ENCODE results near the gene STAG2. TPM values are rescaled to one million over a fixed set of nuclear protein-coding genes. Genes with fewer than 3 reads are reported as not detected.
A peak's percentile ranks its signal among the peaks of the same experiment; 100 is the strongest.

STAG2 gene
- polyA plus RNA-seq, 3 donors from 2014 or later = 40.2 to 62.1 (median 52.5) TPM

GRCh38 chrX:123962006-123962467, 531 bp downstream of the STAG2 start:
- peaks cover 44 to 57% of the 10 kb centered on the region in 2 donors for H3K4me1 Mint-ChIP-seq
- H3K4me3 Mint-ChIP-seq = peak overlapping the region; percentile 93 to 99 (median 98)
- peak in 2 of 3 donors; percentile 18 to 25 for DNase-seq
- H3K36me3 Mint-ChIP-seq = peaks cover 0 to 8% (median 0%) of the 10 kb centered on the region in 3 donors
- peaks cover 0 to 3% (median 0%) of the 10 kb centered on the region in 6 donors for H3K9me3 Mint-ChIP-seq
- peak overlapping the region; percentile 95 to 100 (median 99) for H3K27ac Mint-ChIP-seq
- H3K27me3 Mint-ChIP-seq (ENCODE audit: low read depth in 3 of 3) = peaks cover 29 to 35% (median 33%) of the 10 kb centered on the region in 3 donors

GRCh38 chrX:123962794-123963373, 1.4 kb downstream of the STAG2 start:
- H3K9me3 Mint-ChIP-seq = peaks cover 0 to 3% (median 0%) of the 10 kb centered on the region in 6 donors
- peaks cover 0 to 8% (median 0%) of the 10 kb centered on the region in 3 donors for H3K36me3 Mint-ChIP-seq
- H3K4me3 Mint-ChIP-seq = peak overlapping the region; percentile 93 to 99 (median 98)
- H3K4me1 Mint-ChIP-seq = peaks cover 45 to 63% of the 10 kb centered on the region in 2 donors
- peak overlapping the region; percentile 95 to 100 (median 99) for H3K27ac Mint-ChIP-seq
- peak; percentile 86 to 90 (median 89) for DNase-seq
- H3K27me3 Mint-ChIP-seq (ENCODE audit: low read depth in 3 of 3) = peaks cover 29 to 35% (median 33%) of the 10 kb centered on the region in 3 donors

GRCh38 chrX:123964156-123964834, 2.8 kb downstream of the STAG2 start:
- Mint-ChIP-seq H3K4me1 (peaks cover 55 to 69% of the 10 kb centered on the region in 2 donors), H3K4me3 (peak overlapping the region; percentile 93 to 99 (median 98)), H3K27me3 (ENCODE audit: low read depth in 3 of 3) (peaks cover 27 to 35% (median 33%) of the 10 kb centered on the region in 3 donors), H3K36me3 (peaks cover 0 to 8% (median 0%) of the 10 kb centered on the region in 3 donors), H3K27ac (peak overlapping the region; percentile 95 to 100 (median 99)), H3K9me3 (peaks cover 0 to 3% (median 0%) of the 10 kb centered on the region in 6 donors)
- no peak for DNase-seq

GRCh38 chrX:123965712-123966111, 4.2 kb downstream of the STAG2 start:
- peaks cover 18 to 28% (median 21%) of the 10 kb centered on the region in 3 donors for H3K27me3 Mint-ChIP-seq (ENCODE audit: low read depth in 3 of 3)
- DNase-seq = no peak
- peaks cover 0 to under 1% (median 0%) of the 10 kb centered on the region in 6 donors for H3K9me3 Mint-ChIP-seq
- peaks cover 65 to 79% of the 10 kb centered on the region in 2 donors for H3K4me1 Mint-ChIP-seq
- H3K4me3 Mint-ChIP-seq = peak overlapping the region in 1 of 5 donors; percentile 5
- H3K27ac Mint-ChIP-seq = peak overlapping the region in 4 of 6 donors; percentile 21 to 72 (median 60)
- peaks cover 0 to 4% (median 0%) of the 10 kb centered on the region in 3 donors for H3K36me3 Mint-ChIP-seq

- Mint-ChIP-seq H3K4me3 (no peak overlapping the region), H3K9me3 (no peaks in the 10 kb centered on the region), H3K4me1 (peaks cover 72 to 93% of the 10 kb centered on the region in 2 donors), H3K27ac (no peak overlapping the region), H3K36me3 (peaks cover 0 to 4% (median 0%) of the 10 kb centered on the region in 3 donors), H3K27me3 (ENCODE audit: low read depth in 3 of 3) (peaks cover 5 to 12% (median 10%) of the 10 kb centered on the region in 3 donors)
- no peak for DNase-seq
Observed at GRCh38 chrX:123967497-123967896, 6.0 kb downstream of the STAG2 start.

- no peak for DNase-seq
- peaks cover 63 to 82% of the 10 kb centered on the region in 2 donors for H3K4me1 Mint-ChIP-seq
- H3K9me3 Mint-ChIP-seq = no peaks in the 10 kb centered on the region
- H3K36me3 Mint-ChIP-seq = no peaks in the 10 kb centered on the region
- peaks cover 0 to 4% (median 3%) of the 10 kb centered on the region in 3 donors for H3K27me3 Mint-ChIP-seq (ENCODE audit: low read depth in 3 of 3)
- no peak overlapping the region for H3K4me3 Mint-ChIP-seq
- H3K27ac Mint-ChIP-seq = peak overlapping the region in 2 of 6 donors; percentile 8 to 16
Observed at GRCh38 chrX:123968383-123969050, 7.0 kb downstream of the STAG2 start.

GRCh38 chrX:123971982-123972381, 10.5 kb downstream of the STAG2 start:
- peak; percentile 15 to 22 (median 20) for DNase-seq
- Mint-ChIP-seq H3K27me3 (ENCODE audit: low read depth in 3 of 3) (peaks cover 0 to 4% (median 0%) of the 10 kb centered on the region in 3 donors), H3K4me1 (peaks cover 43 to 62% of the 10 kb centered on the region in 2 donors), H3K9me3 (no peaks in the 10 kb centered on the region), H3K36me3 (no peaks in the 10 kb centered on the region), H3K27ac (peak overlapping the region; percentile 16 to 79 (median 60)), H3K4me3 (peak overlapping the region in 2 of 5 donors; percentile 9 to 15)

- peaks cover 0 to 4% (median 0%) of the 10 kb centered on the region in 3 donors for H3K27me3 Mint-ChIP-seq (ENCODE audit: low read depth in 3 of 3)
- DNase-seq = no peak
- no peaks in the 10 kb centered on the region for H3K36me3 Mint-ChIP-seq
- no peak overlapping the region for H3K4me3 Mint-ChIP-seq
- H3K9me3 Mint-ChIP-seq = no peaks in the 10 kb centered on the region
- peaks cover 39 to 59% of the 10 kb centered on the region in 2 donors for H3K4me1 Mint-ChIP-seq
- peak overlapping the region in 3 of 6 donors; percentile 7 to 30 (median 10) for H3K27ac Mint-ChIP-seq
Observed at GRCh38 chrX:123973921-123974320, 12.4 kb downstream of the STAG2 start.

GRCh38 chrX:123975180-123975579, 13.7 kb downstream of the STAG2 start:
- peaks cover 0 to 4% (median 0%) of the 10 kb centered on the region in 3 donors for H3K27me3 Mint-ChIP-seq (ENCODE audit: low read depth in 3 of 3)
- no peak for DNase-seq
- H3K36me3 Mint-ChIP-seq = no peaks in the 10 kb centered on the region
- no peak overlapping the region for H3K4me3 Mint-ChIP-seq
- H3K4me1 Mint-ChIP-seq = peaks cover 40 to 60% of the 10 kb centered on the region in 2 donors
- no peaks in the 10 kb centered on the region for H3K9me3 Mint-ChIP-seq
- no peak overlapping the region for H3K27ac Mint-ChIP-seq

- Mint-ChIP-seq H3K4me1 (peaks cover 39 to 60% of the 10 kb centered on the region in 2 donors), H3K36me3 (no peaks in the 10 kb centered on the region), H3K9me3 (no peaks in the 10 kb centered on the region), H3K27ac (peak overlapping the region; percentile 0 to 59 (median 22)), H3K4me3 (peak overlapping the region in 3 of 5 donors; percentile 1 to 46 (median 18)), H3K27me3 (ENCODE audit: low read depth in 3 of 3) (peaks cover 0 to 3% (median 0%) of the 10 kb centered on the region in 3 donors)
- DNase-seq = peak; percentile 16 to 32 (median 22)
Observed at GRCh38 chrX:123976706-123977316, 15.3 kb downstream of the STAG2 start.

GRCh38 chrX:123983240-123983639, 21.7 kb downstream of the STAG2 start:
- Mint-ChIP-seq H3K4me1 (peaks cover 49 to 75% of the 10 kb centered on the region in 2 donors), H3K4me3 (peak overlapping the region in 3 of 5 donors; percentile 7 to 74 (median 35)), H3K27me3 (ENCODE audit: low read depth in 3 of 3) (peaks cover 0 to 2% (median 0%) of the 10 kb centered on the region in 3 donors), H3K27ac (peak overlapping the region in 3 of 6 donors; percentile 28 to 81 (median 77)), H3K9me3 (no peaks in the 10 kb centered on the region), H3K36me3 (no peaks in the 10 kb centered on the region)
- DNase-seq = no peak

GRCh38 chrX:123986377-123986776, 24.9 kb downstream of the STAG2 start:
- Mint-ChIP-seq H3K36me3 (no peaks in the 10 kb centered on the region), H3K27me3 (ENCODE audit: low read depth in 3 of 3) (peaks cover 0 to 2% (median 0%) of the 10 kb centered on the region in 3 donors), H3K9me3 (no peaks in the 10 kb centered on the region), H3K4me3 (no peak overlapping the region), H3K4me1 (peaks cover 50 to 76% of the 10 kb centered on the region in 2 donors), H3K27ac (peak overlapping the region in 1 of 6 donors; percentile 74)
- no peak for DNase-seq

Measured in immature natural killer cell (primary cell).